HG02759 (cell line): ENCODE data around the gene MPIG6B.

ENCODE experiments used
- ATAC-seq: cut with Tn5 transposase; IDR thresholded peaks from one replicate; pipeline ENCODE4 v1.9.1; 2021; ENCODE audit warnings: mild to moderate bottlenecking, moderate library complexity; ENCODE audit not compliant: unreplicated experiment

The MPIG6B gene

DNA sequence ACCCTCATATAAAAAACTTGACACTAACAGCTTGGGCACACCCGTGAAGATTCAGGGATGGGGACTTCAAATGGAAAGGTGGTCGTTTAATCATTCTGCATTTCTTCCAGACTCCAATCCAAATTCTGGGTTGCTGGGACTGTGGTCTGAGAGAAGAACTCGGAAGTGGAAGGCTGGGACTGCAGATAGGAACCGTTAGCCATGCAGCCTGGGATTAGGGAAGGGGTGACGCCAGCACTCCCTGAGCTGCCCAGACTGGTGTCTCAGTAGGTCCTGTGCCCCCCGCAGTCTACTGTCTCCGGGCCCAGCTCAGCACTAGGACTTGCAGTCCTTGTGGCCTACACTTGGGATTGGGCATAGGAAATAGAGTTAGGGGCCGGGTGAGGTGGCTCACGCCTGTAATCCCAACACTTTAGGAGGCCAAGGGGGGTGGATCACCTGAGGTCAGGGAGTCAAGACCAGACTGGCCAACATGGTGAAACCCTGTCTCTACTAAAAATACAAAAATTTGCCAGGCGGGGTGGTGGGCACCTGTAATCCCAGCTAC is 13.7 kb downstream of the MPIG6B start:
- no peak for ATAC-seq

GRCh38 chr6:31737315-31737990 is 14.3 kb downstream of the MPIG6B start:
- ATAC-seq: no peak

GRCh38 chr6:31737991-31738979 is 15.1 kb downstream of the MPIG6B start:
- ATAC-seq: no peak

DNA sequence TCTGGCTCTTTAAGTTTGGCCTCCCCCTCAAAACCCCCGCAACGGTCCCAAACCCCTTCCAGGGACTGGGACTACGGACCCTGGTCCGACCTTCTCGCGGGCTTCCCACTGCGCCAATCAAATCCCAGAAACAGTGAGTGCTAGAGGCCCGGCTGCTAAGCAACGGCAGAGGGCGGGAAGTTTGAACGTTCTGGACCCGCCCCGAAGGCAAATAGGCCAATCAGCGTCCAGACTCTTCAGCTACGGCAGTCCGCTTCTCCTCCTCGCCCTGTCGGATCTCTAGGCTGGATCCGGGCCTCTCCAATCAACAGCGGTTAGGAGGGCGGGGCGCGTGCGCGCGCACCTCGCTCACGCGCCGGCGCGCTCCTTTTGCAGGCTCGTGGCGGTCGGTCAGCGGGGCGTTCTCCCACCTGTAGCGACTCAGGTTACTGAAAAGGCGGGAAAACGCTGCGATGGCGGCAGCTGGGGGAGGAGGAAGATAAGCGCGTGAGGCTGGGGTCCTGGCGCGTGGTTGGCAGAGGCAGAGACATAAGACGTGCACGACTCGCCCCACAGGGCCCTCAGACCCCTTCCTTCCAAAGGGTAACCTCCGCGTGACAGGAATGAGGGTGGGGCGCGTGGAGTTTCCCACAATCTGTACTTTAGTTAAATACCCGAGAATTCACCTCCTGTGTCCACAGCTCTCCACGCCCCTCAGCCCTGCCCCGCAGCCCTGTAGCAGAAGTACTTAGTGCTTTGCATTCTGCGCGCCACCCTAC is 16.6 kb downstream of the MPIG6B start, which contains the start of gene MSH5:
MSH5 (plus strand) TSS at position 367 of the 758 bp plus-strand sequence. CDS start 462 bp downstream, outside the sequence.
- ATAC-seq: peak; percentile 77

GRCh38 chr6:31740397-31741223 is 17.4 kb downstream of the MPIG6B start:
- ATAC-seq: peak; percentile 1

DNA sequence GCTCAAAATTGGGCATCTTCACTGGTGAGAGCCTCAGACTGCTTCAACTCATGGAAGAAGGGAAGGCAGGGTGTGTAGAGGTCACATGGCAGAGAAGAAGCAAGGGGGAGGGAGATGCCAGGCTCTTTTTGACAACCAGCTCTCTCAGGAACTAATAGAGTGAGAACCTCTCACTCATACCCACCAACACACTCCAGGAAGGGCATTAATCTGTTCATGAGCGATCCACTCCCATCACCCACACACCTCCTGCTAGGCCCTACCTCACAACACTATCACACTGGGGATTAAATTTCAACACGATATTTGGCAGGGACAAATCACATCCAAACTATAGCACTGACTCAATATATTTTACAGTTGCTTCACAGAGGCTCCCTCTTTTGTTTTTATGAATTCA is 18.6 kb downstream of the MPIG6B start:
- no peak for ATAC-seq

GRCh38 chr6:31742894-31743293 is 19.7 kb downstream of the MPIG6B start:
- no peak for ATAC-seq

DNA sequence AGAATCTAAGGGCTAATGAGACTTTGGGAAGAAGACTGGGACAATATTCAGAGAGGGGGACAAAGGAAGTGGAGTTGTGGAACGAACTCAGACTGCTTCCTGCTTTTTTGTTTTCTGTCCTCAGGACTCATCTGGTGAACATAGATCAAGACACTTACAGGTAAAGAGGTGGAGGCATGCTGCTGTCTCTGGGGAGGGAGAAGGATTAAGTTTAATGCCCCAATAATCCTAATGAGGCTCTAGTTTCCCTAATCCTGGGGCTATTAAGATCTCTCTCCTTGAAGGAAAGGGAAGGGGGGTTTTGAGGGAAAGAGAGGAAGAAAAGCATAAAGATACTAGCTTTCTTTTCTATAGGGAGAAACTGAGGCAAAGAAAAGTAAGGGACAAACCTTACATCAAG is 21.2 kb downstream of the MPIG6B start:
- ATAC-seq: no peak

GRCh38 chr6:31749301-31750036 is 26.3 kb downstream of the MPIG6B start:
- no peak for ATAC-seq

GRCh38 chr6:31750411-31751022 is 27.3 kb downstream of the MPIG6B start:
- ATAC-seq: no peak

GRCh38 chr6:31752739-31753319 is 29.7 kb downstream of the MPIG6B start:
- no peak for ATAC-seq

- ATAC-seq: no peak
These were observed 35.1 kb downstream of the MPIG6B start for GRCh38 chr6:31758281-31758680.

GRCh38 chr6:31760790-31761189 is 37.6 kb downstream of the MPIG6B start:
- ATAC-seq: no peak

- ATAC-seq: no peak
These were observed 38.2 kb downstream of the MPIG6B start for GRCh38 chr6:31761343-31761742.

GRCh38 chr6:31762356-31762755 is 39.2 kb downstream of the MPIG6B start, which contains the start of gene SAPCD1:
SAPCD1 (plus strand) TSS chr6:31762656; CDS start chr6:31763055, 399 bp downstream.
- no peak for ATAC-seq

DNA sequence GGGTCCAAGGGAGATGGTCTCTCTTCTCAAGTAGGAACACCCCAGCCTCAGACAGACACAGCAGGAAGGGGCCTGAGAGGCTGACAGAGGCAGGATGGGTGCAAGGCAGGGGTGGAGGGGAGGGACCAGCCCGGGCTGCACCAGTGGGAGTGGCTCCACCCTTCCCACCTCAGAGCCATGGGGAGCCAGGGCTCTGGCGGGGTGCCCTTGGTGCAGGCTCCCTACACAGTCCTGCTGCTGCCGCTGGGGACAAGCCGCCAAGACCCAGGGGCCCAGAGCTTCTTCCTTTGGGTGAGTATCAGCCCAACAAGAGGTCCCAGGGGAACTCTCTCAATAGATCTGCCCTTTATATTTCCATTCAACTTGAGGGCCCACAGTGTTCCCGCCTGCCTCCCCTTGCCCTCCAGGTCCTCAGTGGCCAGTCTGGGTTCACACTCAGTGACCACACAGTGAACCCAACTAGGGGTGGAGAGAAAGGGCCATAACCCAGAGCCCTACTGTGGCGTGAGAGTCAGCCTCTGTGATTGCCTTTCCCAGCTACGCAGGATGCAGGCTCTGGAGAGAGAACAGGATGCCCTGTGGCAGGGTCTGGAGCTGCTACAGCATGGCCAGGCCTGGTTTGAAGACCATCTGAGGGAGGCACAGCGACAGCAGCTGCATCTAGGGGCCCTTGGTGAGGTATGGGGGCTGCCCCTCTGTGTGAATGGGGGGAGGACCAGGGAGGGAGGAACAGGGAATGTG is 39.9 kb downstream of the MPIG6B start:
- ATAC-seq: no peak

DNA sequence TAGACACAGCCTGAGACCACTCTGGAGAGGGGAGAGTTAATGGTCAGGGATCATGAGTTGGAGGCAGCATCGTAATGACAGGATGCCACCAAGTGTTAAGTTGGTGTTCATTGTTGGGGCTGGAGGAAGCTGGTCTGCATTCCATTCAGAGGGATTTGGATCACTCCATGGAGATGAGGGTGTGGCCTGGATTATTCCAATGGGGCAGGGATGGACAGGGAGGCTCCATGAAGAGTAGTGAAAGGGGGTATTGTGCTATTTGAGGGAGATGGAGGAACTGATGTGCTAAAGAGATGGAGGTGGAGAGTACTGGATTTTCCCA is 40.4 kb downstream of the MPIG6B start:
- ATAC-seq: no peak

DNA sequence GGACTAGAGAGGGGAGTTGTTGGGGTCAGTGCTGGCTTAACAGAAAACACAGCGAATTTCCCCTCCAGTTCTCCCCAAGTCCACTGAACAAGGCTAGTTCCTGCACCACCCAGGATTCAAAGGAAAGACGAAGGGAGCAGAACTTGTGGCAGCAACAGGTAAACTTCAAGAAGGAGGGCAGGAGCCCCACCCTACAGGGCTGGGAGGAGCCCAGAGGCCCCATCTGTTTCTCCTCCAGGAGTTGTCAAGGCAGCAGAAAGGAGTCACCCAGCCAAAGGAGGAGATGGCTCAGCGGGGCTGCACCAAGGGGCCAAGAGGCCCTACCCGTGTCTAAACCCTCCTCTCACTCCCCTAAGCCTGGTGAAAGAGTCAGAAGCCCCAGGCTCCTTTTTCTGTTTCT is 41.0 kb downstream of the MPIG6B start:
- no peak for ATAC-seq
